Activated naive CD8-positive, alpha-beta T cell treated with anti-CD3 and anti-CD28 coated beads, Interleukin-2, amount 10 ng/mL, durations not matched to agents 7 days and 5 days (primary cell): ENCODE data around the gene AGTR1. TPM values are rescaled to one million over a fixed set of nuclear protein-coding genes. Genes with fewer than 3 reads are reported as not detected.
"Not testable (repeated sequence)": the region's sequence is repeated elsewhere in the genome, so short reads cannot be mapped to it uniquely, and the experiment has no call there.

ENCODE experiments used
- ATAC-seq: fragments of 150-1000 bp; cut with Tn5 transposase; one replicate; pipeline ENCODE4 v1.10.0; 2021; ENCODE audit warnings: low read depth, moderate library complexity
- POLR2A ChIA-PET: fragments of 350-600 bp; sonication (Branson Sonifier 250); formaldehyde crosslinking; loops from one replicate; lab custom pipeline; 2021; ENCODE audit warnings: antibody characterized with exemption; lab: Charles Lee
- DNase-seq: peaks from one replicate; pipeline ENCODE4 v3.0.0; 2021
- H3K27ac Mint-ChIP-seq: one replicate; pipeline ENCODE4 v1.8.0; 2022; ENCODE audit warnings: mild to moderate bottlenecking, mixed read lengths
- H3K27me3 Mint-ChIP-seq: one replicate; pipeline ENCODE4 v1.8.0; 2022; ENCODE audit warnings: mild to moderate bottlenecking, moderate library complexity, mixed read lengths
- H3K36me3 Mint-ChIP-seq: one replicate; pipeline ENCODE4 v1.8.0; 2021; ENCODE audit warnings: mild to moderate bottlenecking, mixed read lengths
- H3K4me1 Mint-ChIP-seq: one replicate; pipeline ENCODE4 v1.8.0; 2021; ENCODE audit warnings: mixed read lengths
- H3K4me3 Mint-ChIP-seq: one replicate; pipeline ENCODE4 v1.8.0; 2022; ENCODE audit warnings: mild to moderate bottlenecking, moderate library complexity, mixed read lengths
- H3K9me3 Mint-ChIP-seq: one replicate; pipeline ENCODE4 v1.8.0; 2021; ENCODE audit warnings: mixed read lengths
- total RNA-seq, 2 experiments: library from RNA; stranded (reverse); gene quantifications; one replicate each; pipeline ENCODE4 v1.2.3, GENCODE V29; 2021

The AGTR1 gene
- total RNA-seq, 2 experiments from 2014 or later, result not detected

- H3K4me3 Mint-ChIP-seq, result no peak overlapping the region
Measured at GRCh38 chr3:148757238-148758215, 59.8 kb downstream of the AGTR1 start.

GRCh38 chr3:148758303-148758884, 60.7 kb downstream of the AGTR1 start:
- no peak overlapping the region for H3K4me3 Mint-ChIP-seq
- H3K27me3 Mint-ChIP-seq, result no peaks in the 10 kb centered on the region
- no peaks in the 10 kb centered on the region for H3K9me3 Mint-ChIP-seq
- no peak overlapping the region for H3K27ac Mint-ChIP-seq
- DNase-seq (no peak), ATAC-seq (no peak)
- POLR2A ChIA-PET, result no interaction called here
- H3K4me1 Mint-ChIP-seq, result no peaks in the 10 kb centered on the region
- no peaks in the 10 kb centered on the region for H3K36me3 Mint-ChIP-seq

More at GRCh38 chr3:148757238-148758215, 59.8 kb downstream of the AGTR1 start:
- H3K9me3 Mint-ChIP-seq, result no peaks in the 10 kb centered on the region
- H3K4me1 Mint-ChIP-seq, result no peaks in the 10 kb centered on the region
- no peak for DNase-seq
- H3K36me3 Mint-ChIP-seq, result no peaks in the 10 kb centered on the region
- no peak overlapping the region for H3K27ac Mint-ChIP-seq
- POLR2A ChIA-PET, result no interaction called here
- no peak for ATAC-seq
- no peaks in the 10 kb centered on the region for H3K27me3 Mint-ChIP-seq

- H3K4me1 Mint-ChIP-seq, result no peaks in the 10 kb centered on the region
- DNase-seq (no peak), ATAC-seq (no peak)
- no peak overlapping the region for H3K27ac Mint-ChIP-seq
- POLR2A ChIA-PET, result no interaction called here
- no peak overlapping the region for H3K4me3 Mint-ChIP-seq
- H3K27me3 Mint-ChIP-seq, result no peaks in the 10 kb centered on the region
- no peaks in the 10 kb centered on the region for H3K9me3 Mint-ChIP-seq
- H3K36me3 Mint-ChIP-seq, result no peaks in the 10 kb centered on the region
Measured at GRCh38 chr3:148759430-148759829, 61.7 kb downstream of the AGTR1 start.

GRCh38 chr3:148763156-148763680, 65.5 kb downstream of the AGTR1 start:
- POLR2A ChIA-PET, result no interaction called here
- no peak overlapping the region for H3K27ac Mint-ChIP-seq
- no peaks in the 10 kb centered on the region for H3K36me3 Mint-ChIP-seq
- DNase-seq (no peak), ATAC-seq (no peak)
- H3K9me3 Mint-ChIP-seq, result peaks cover 3% of the 10 kb centered on the region
- no peaks in the 10 kb centered on the region for H3K4me1 Mint-ChIP-seq
- H3K4me3 Mint-ChIP-seq, result no peak overlapping the region
- peaks cover 4% of the 10 kb centered on the region for H3K27me3 Mint-ChIP-seq

- Mint-ChIP-seq H3K4me3 (no peak overlapping the region), H3K27ac (no peak overlapping the region), H3K9me3 (peaks cover 5% of the 10 kb centered on the region), H3K4me1 (no peaks in the 10 kb centered on the region), H3K36me3 (no peaks in the 10 kb centered on the region), H3K27me3 (peaks cover 4% of the 10 kb centered on the region)
- POLR2A ChIA-PET, result no interaction called here
- DNase-seq, result no peak
- no peak for ATAC-seq
Measured at GRCh38 chr3:148763986-148764935, 66.6 kb downstream of the AGTR1 start.

GRCh38 chr3:148772361-148772760, 74.7 kb downstream of the AGTR1 start:
- no peak for DNase-seq
- no peak for ATAC-seq
- H3K9me3 Mint-ChIP-seq, result peaks cover 2% of the 10 kb centered on the region
- no peaks in the 10 kb centered on the region for H3K27me3 Mint-ChIP-seq
- H3K27ac Mint-ChIP-seq, result no peak overlapping the region
- no peaks in the 10 kb centered on the region for H3K36me3 Mint-ChIP-seq
- H3K4me1 Mint-ChIP-seq, result no peaks in the 10 kb centered on the region
- H3K4me3 Mint-ChIP-seq, result no peak overlapping the region
- POLR2A ChIA-PET, result no interaction called here

- H3K36me3 Mint-ChIP-seq, result no peaks in the 10 kb centered on the region
- DNase-seq (no peak), ATAC-seq (no peak)
- no peak overlapping the region for H3K27ac Mint-ChIP-seq
- POLR2A ChIA-PET, result no interaction called here
- H3K4me1 Mint-ChIP-seq, result no peaks in the 10 kb centered on the region
- H3K9me3 Mint-ChIP-seq, result peaks cover 2% of the 10 kb centered on the region
- H3K4me3 Mint-ChIP-seq, result no peak overlapping the region
- H3K27me3 Mint-ChIP-seq, result no peaks in the 10 kb centered on the region
Measured at GRCh38 chr3:148772835-148773234, 75.1 kb downstream of the AGTR1 start.

GRCh38 chr3:148773805-148774204, 76.1 kb downstream of the AGTR1 start:
- Mint-ChIP-seq H3K36me3 (no peaks in the 10 kb centered on the region), H3K27me3 (no peaks in the 10 kb centered on the region), H3K4me3 (no peak overlapping the region), H3K9me3 (peaks cover 2% of the 10 kb centered on the region), H3K4me1 (no peaks in the 10 kb centered on the region), H3K27ac (no peak overlapping the region)
- ATAC-seq (no peak), DNase-seq (no peak)
- POLR2A ChIA-PET, result no interaction called here

- ATAC-seq (no peak), DNase-seq (no peak)
- Mint-ChIP-seq H3K27ac (no peak overlapping the region), H3K4me3 (no peak overlapping the region), H3K36me3 (no peaks in the 10 kb centered on the region), H3K27me3 (no peaks in the 10 kb centered on the region), H3K4me1 (no peaks in the 10 kb centered on the region), H3K9me3 (no peaks in the 10 kb centered on the region)
- POLR2A ChIA-PET, result no interaction called here
Measured at GRCh38 chr3:148778926-148779325, 81.2 kb downstream of the AGTR1 start.

GRCh38 chr3:148785026-148785425, 87.3 kb downstream of the AGTR1 start:
- H3K9me3 Mint-ChIP-seq, POLR2A ChIA-PET, ATAC-seq, H3K36me3 Mint-ChIP-seq, DNase-seq, H3K4me1 Mint-ChIP-seq, H3K4me3 Mint-ChIP-seq, H3K27me3 Mint-ChIP-seq, H3K27ac Mint-ChIP-seq: not testable (repeated sequence)

- H3K4me1 Mint-ChIP-seq, ATAC-seq, H3K27ac Mint-ChIP-seq, H3K4me3 Mint-ChIP-seq, POLR2A ChIA-PET, H3K27me3 Mint-ChIP-seq, H3K36me3 Mint-ChIP-seq, DNase-seq, H3K9me3 Mint-ChIP-seq: not testable (repeated sequence)
Measured at GRCh38 chr3:148786159-148786558, 88.5 kb downstream of the AGTR1 start.

- no peak for DNase-seq
- no peaks in the 10 kb centered on the region for H3K4me1 Mint-ChIP-seq
- no peak for ATAC-seq
- H3K4me3 Mint-ChIP-seq, result no peak overlapping the region
- no peaks in the 10 kb centered on the region for H3K27me3 Mint-ChIP-seq
- no peaks in the 10 kb centered on the region for H3K36me3 Mint-ChIP-seq
- H3K27ac Mint-ChIP-seq, result no peak overlapping the region
- POLR2A ChIA-PET, result no interaction called here
- no peaks in the 10 kb centered on the region for H3K9me3 Mint-ChIP-seq
Measured at GRCh38 chr3:148789146-148789545, 91.4 kb downstream of the AGTR1 start.

- Mint-ChIP-seq H3K9me3 (no peaks in the 10 kb centered on the region), H3K27me3 (no peaks in the 10 kb centered on the region), H3K4me1 (no peaks in the 10 kb centered on the region), H3K4me3 (no peak overlapping the region), H3K36me3 (no peaks in the 10 kb centered on the region), H3K27ac (no peak overlapping the region)
- DNase-seq, result no peak
- no peak for ATAC-seq
- POLR2A ChIA-PET, result no interaction called here
Measured at GRCh38 chr3:148789906-148790305, 92.2 kb downstream of the AGTR1 start.
